Lung (tissue), 12 donors: Measurements from ENCODE around the gene B4GALT2. TPM values are rescaled to one million over a fixed set of nuclear protein-coding genes. Genes with fewer than 3 reads are reported as not detected.

Source experiments
- ATAC-seq: fragments of 200-7000 bp; cut with Tn5 transposase; one replicate; pipeline ENCODE4 v1.9.1; 2020; ENCODE audit warnings: moderate number of reproducible peaks; ENCODE audit not compliant: insufficient read depth, low FRiP score
- DNase-seq, 3 donors: peaks; one replicate each; pipeline ENCODE4 v3.0.0-alpha.2; 2013 to 2017
- H3K27ac ChIP-seq, 2 donors: one replicate each; pipeline ENCODE4 v1.5.1; 2013; ENCODE audit warnings: mild to moderate bottlenecking in 2 of 2, moderate library complexity in 2 of 2, control low read depth in 1 of 2, inconsistent platforms in 1 of 2, low read depth in 1 of 2, low read length in 1 of 2
- H3K27me3 ChIP-seq, 3 donors: one replicate each; pipeline ENCODE4 v1.5.1; 2013; ENCODE audit warnings: low read length in 2 of 3; ENCODE audit not compliant: control insufficient read depth in 3 of 3, insufficient read depth in 3 of 3
- H3K36me3 ChIP-seq, 4 donors: one replicate each; pipeline ENCODE4 v1.5.1; 2013; ENCODE audit warnings: low read length in 4 of 4, mild to moderate bottlenecking in 1 of 4, moderate library complexity in 1 of 4; ENCODE audit not compliant: control insufficient read depth in 4 of 4, insufficient read depth in 4 of 4
- H3K4me1 ChIP-seq, 5 donors: one replicate each; pipeline ENCODE4 v1.5.1; 2013; ENCODE audit warnings: low read length in 5 of 5, mild to moderate bottlenecking in 2 of 5, moderate library complexity in 1 of 5; ENCODE audit not compliant: control insufficient read depth in 5 of 5, insufficient read depth in 5 of 5
- H3K4me3 ChIP-seq: one replicate; pipeline ENCODE4 v1.5.1; 2013; ENCODE audit warnings: mild to moderate bottlenecking, control low read depth, moderate library complexity
- H3K9ac ChIP-seq, 2 donors: one replicate each; pipeline ENCODE4 v1.5.1; 2013; ENCODE audit warnings: low read length in 2 of 2, control low read depth in 1 of 2; ENCODE audit not compliant: insufficient read depth in 1 of 2
- H3K9me3 ChIP-seq, 4 donors: one replicate each; pipeline ENCODE4 v1.5.1; 2013; ENCODE audit warnings: low read length in 3 of 4, mild to moderate bottlenecking in 1 of 4, moderate library complexity in 1 of 4; ENCODE audit not compliant: control insufficient read depth in 4 of 4, insufficient read depth in 3 of 4
- CTCF ChIP-seq: IDR thresholded peaks from 2 replicates; pipeline ENCODE4 v1.5.1; 2012; ENCODE audit warnings: mild to moderate bottlenecking; ENCODE audit errors: control extremely low read depth, extremely low read depth
- WGBS, 2 donors: extraction: QIAGEN DNeasy Blood & Tissue Kit; methylation state at CpG; one replicate each; pipeline ENCODE4 v1.1.7; 2013; 5-methylcytosine and 5-hydroxymethylcytosine counted together
- polyA plus RNA-seq, 2 donors: library from polyadenylated mRNA; stranded (reverse); fragments of 200-250 nt; gene quantifications; one replicate each; pipeline ENCODE4 v1.2.1, GENCODE V29; 2013
- total RNA-seq, 2 donors: library from RNA; depleted of rRNA in 1 of 2; stranded (reverse); fragments of >200 nt in 1 of 2; gene quantifications; one replicate each; pipeline ENCODE4 v1.2.1, GENCODE V29; 2014 to 2021
- donor health status: control.
- donor health status: control.
- donor health status: Bipolar disorder and iron deficiency.
- donor health status: healthy.
- donor health status: DM: yes; HTN: yes; CAD: no.

Gene B4GALT2
- total and polyA plus RNA-seq, 4 donors, result 13.6 to 40.9 (median 30.5) TPM

GRCh38 chr1:43934101-43934985 lies 44.7 kb upstream of the B4GALT2 start:
- Histone ChIP-seq H3K9ac (no peak overlapping the region), H3K4me3 (no peak overlapping the region), H3K36me3 (peaks cover 0 to 7% (median 0%) of the 10 kb centered on the region in 4 donors), H3K9me3 (no peaks in the 10 kb centered on the region), H3K4me1 (peaks cover 0 to 11% (median 5%) of the 10 kb centered on the region in 5 donors), H3K27ac (no peak overlapping the region), H3K27me3 (peaks cover 0 to 16% (median 8%) of the 10 kb centered on the region in 3 donors)
- WGBS, 2 donors, result 30 to 33% methylated on average over 13 of the region's 13 CpGs
- ATAC-seq (peak; percentile 50), DNase-seq (peak; percentile 75 to 77 (median 77))
- peak; percentile 49 for TF ChIP-seq CTCF

GRCh38 chr1:43934986-43935324 lies 44.1 kb upstream of the B4GALT2 start:
- DNase-seq (no peak), ATAC-seq (no peak)
- Histone ChIP-seq H3K36me3 (peaks cover 0 to 7% (median 0%) of the 10 kb centered on the region in 4 donors), H3K9me3 (no peaks in the 10 kb centered on the region), H3K4me1 (peaks cover 0 to 11% (median 5%) of the 10 kb centered on the region in 5 donors), H3K4me3 (no peak overlapping the region), H3K27me3 (peaks cover 0 to 16% (median 8%) of the 10 kb centered on the region in 3 donors), H3K27ac (no peak overlapping the region), H3K9ac (no peak overlapping the region)
- no peak for TF ChIP-seq CTCF
- 50 to 56% methylated on average over 5 of the region's 5 CpGs for WGBS, 2 donors

GRCh38 chr1:43935711-43936427 lies 43.1 kb upstream of the B4GALT2 start:
- Histone ChIP-seq H3K9me3 (no peaks in the 10 kb centered on the region), H3K9ac (no peak overlapping the region), H3K4me1 (peaks cover 0 to 11% (median 5%) of the 10 kb centered on the region in 5 donors), H3K27me3 (peaks cover 0 to 16% (median 8%) of the 10 kb centered on the region in 3 donors), H3K36me3 (peaks cover 0 to 2% (median 0%) of the 10 kb centered on the region in 4 donors), H3K27ac (no peak overlapping the region), H3K4me3 (no peak overlapping the region)
- no peak for TF ChIP-seq CTCF
- no peak for ATAC-seq
- WGBS, 2 donors, result 11 to 23% methylated on average over 19 to 48 of the region's 48 CpGs
- DNase-seq, result no peak
